ENCODE results near the gene TNFSF8. TPM values are rescaled to one million over a fixed set of nuclear protein-coding genes. Genes with fewer than 3 reads are reported as not detected.
A peak's percentile ranks its signal among the peaks of the same experiment; 100 is the strongest.

TNFSF8 gene
- total RNA-seq, 1 donor from 2014 or later = 3.8 TPM

- H3K27ac ChIP-seq = no peak overlapping the region
These were observed 4.7 kb downstream of the TNFSF8 start for GRCh38 chr9:114925672-114926071.

GRCh38 chr9:114925039-114925438, 5.4 kb downstream of the TNFSF8 start:
- intact Hi-C loops (cut with DNase I) = no loop called here
- DNase-seq = no peak
- no peak for TF ChIP-seq CTCF (IDR thresholded peaks at IDR 0.05)
- Histone ChIP-seq H3K4me1 (no peaks in the 10 kb centered on the region), H3K36me3 (no peaks in the 10 kb centered on the region), H3K27me3 (no peaks in the 10 kb centered on the region), H3K27ac (no peak overlapping the region), H3K4me3 (no peak overlapping the region), H3K9me3 (no peaks in the 10 kb centered on the region)
- no peak for ATAC-seq

More at GRCh38 chr9:114925672-114926071, 4.7 kb downstream of the TNFSF8 start:
- ATAC-seq (no peak), DNase-seq (no peak)
- no peaks in the 10 kb centered on the region for H3K9me3 ChIP-seq
- no peak for TF ChIP-seq CTCF (IDR thresholded peaks at IDR 0.05)
- H3K36me3 ChIP-seq = no peaks in the 10 kb centered on the region
- no peak overlapping the region for H3K4me3 ChIP-seq
- intact Hi-C loops (cut with DNase I) = no loop called here
- H3K27me3 ChIP-seq = no peaks in the 10 kb centered on the region
- H3K4me1 ChIP-seq = no peaks in the 10 kb centered on the region

- Histone ChIP-seq H3K4me3 (no peak overlapping the region), H3K9me3 (no peaks in the 10 kb centered on the region), H3K4me1 (no peaks in the 10 kb centered on the region), H3K36me3 (no peaks in the 10 kb centered on the region), H3K27ac (no peak overlapping the region), H3K27me3 (no peaks in the 10 kb centered on the region)
- intact Hi-C loops (cut with DNase I) = no loop called here
- DNase-seq (no peak), ATAC-seq (peak; percentile 43)
- TF ChIP-seq CTCF (IDR thresholded peaks at IDR 0.05) = no peak
These were observed 6.1 kb downstream of the TNFSF8 start for GRCh38 chr9:114924327-114924726.

GRCh38 chr9:114923918-114924317, 6.5 kb downstream of the TNFSF8 start:
- no peak overlapping the region for H3K27ac ChIP-seq
- no peaks in the 10 kb centered on the region for H3K36me3 ChIP-seq
- no peaks in the 10 kb centered on the region for H3K4me1 ChIP-seq
- no peaks in the 10 kb centered on the region for H3K27me3 ChIP-seq
- no peaks in the 10 kb centered on the region for H3K9me3 ChIP-seq
- intact Hi-C loops (cut with DNase I) = no loop called here
- no peak for TF ChIP-seq CTCF (IDR thresholded peaks at IDR 0.05)
- no peak overlapping the region for H3K4me3 ChIP-seq
- ATAC-seq (no peak), DNase-seq (no peak)

- intact Hi-C loops (cut with DNase I) = no loop called here
- no peak overlapping the region for H3K4me3 ChIP-seq
- H3K9me3 ChIP-seq = no peaks in the 10 kb centered on the region
- DNase-seq = no peak
- no peaks in the 10 kb centered on the region for H3K27me3 ChIP-seq
- no peak for TF ChIP-seq CTCF (IDR thresholded peaks at IDR 0.05)
- ATAC-seq = no peak
- H3K27ac ChIP-seq = no peak overlapping the region
- no peaks in the 10 kb centered on the region for H3K36me3 ChIP-seq
- no peaks in the 10 kb centered on the region for H3K4me1 ChIP-seq
These were observed 9.2 kb downstream of the TNFSF8 start for GRCh38 chr9:114921171-114921570.

- no peak overlapping the region for H3K4me3 ChIP-seq
- no peak overlapping the region for H3K27ac ChIP-seq
- no peaks in the 10 kb centered on the region for H3K9me3 ChIP-seq
- H3K27me3 ChIP-seq = no peaks in the 10 kb centered on the region
- DNase-seq = no peak
- no peak for ATAC-seq
- no peaks in the 10 kb centered on the region for H3K4me1 ChIP-seq
- no peaks in the 10 kb centered on the region for H3K36me3 ChIP-seq
- intact Hi-C loops (cut with DNase I) = loop anchor here (10.0 kb wide), 1 partner anchor 185 kb away; no protein-coding TSS in a partner anchor
- no peak for TF ChIP-seq CTCF (IDR thresholded peaks at IDR 0.05)
These were observed 10.8 kb downstream of the TNFSF8 start for GRCh38 chr9:114919611-114920010.
